22Rv1 (cell line): ENCODE measurements around the gene TK1.

ENCODE experiments used
- H3K27ac ChIP-seq: fragments of 450-650 bp; 2 replicates; pipeline ENCODE4 v1.5.1; 2017
- CTCF ChIP-seq: fragments of 450-650 bp; IDR thresholded peaks from 2 replicates; pipeline ENCODE4 v1.5.1; 2017; ENCODE audit warnings: mild to moderate bottlenecking
- ZFX ChIP-seq: fragments of 450-650 bp; IDR thresholded peaks from 2 replicates; pipeline ENCODE4 v1.6.1; 2017; ENCODE audit warnings: antibody characterized with exemption, borderline replicate concordance

Gene TK1

GRCh38 chr17:78154903-78155811 lies 31.7 kb downstream of the TK1 start:
- TF ChIP-seq ZFX (no peak), CTCF (no peak)
- H3K27ac ChIP-seq: no peak overlapping the region

- TF ChIP-seq CTCF (no peak), ZFX (no peak)
- H3K27ac ChIP-seq: peak overlapping the region; percentile 86
These were observed 35.3 kb downstream of the TK1 start for GRCh38 chr17:78151514-78152008.

- H3K27ac ChIP-seq: no peak overlapping the region
- TF ChIP-seq CTCF: no peak
These were observed 38.4 kb downstream of the TK1 start for GRCh38 chr17:78148286-78149016.

- H3K27ac ChIP-seq: no peak overlapping the region
- no peak for TF ChIP-seq CTCF
- TF ChIP-seq ZFX: no peak
These were observed 39.4 kb downstream of the TK1 start for GRCh38 chr17:78147315-78147998.

GRCh38 chr17:78146881-78147280 lies 40.0 kb downstream of the TK1 start:
- no peak overlapping the region for H3K27ac ChIP-seq
- TF ChIP-seq CTCF: no peak
- no peak for TF ChIP-seq ZFX

- TF ChIP-seq ZFX (no peak), CTCF (no peak)
- H3K27ac ChIP-seq: no peak overlapping the region
These were observed 40.4 kb downstream of the TK1 start for GRCh38 chr17:78146471-78146869.
